GOT3 (cell line): Measurements from ENCODE around the gene COMP.
"Not testable (repeated sequence)": the region's sequence is repeated elsewhere in the genome, so short reads cannot be mapped to it uniquely, and the experiment has no call there.

Experiments used
- DNase-seq: peaks from one replicate; lab custom pipeline; 2025; ENCODE audit warnings: mixed read lengths; lab: John Stamatoyannopoulos, UW

Gene COMP

DNA sequence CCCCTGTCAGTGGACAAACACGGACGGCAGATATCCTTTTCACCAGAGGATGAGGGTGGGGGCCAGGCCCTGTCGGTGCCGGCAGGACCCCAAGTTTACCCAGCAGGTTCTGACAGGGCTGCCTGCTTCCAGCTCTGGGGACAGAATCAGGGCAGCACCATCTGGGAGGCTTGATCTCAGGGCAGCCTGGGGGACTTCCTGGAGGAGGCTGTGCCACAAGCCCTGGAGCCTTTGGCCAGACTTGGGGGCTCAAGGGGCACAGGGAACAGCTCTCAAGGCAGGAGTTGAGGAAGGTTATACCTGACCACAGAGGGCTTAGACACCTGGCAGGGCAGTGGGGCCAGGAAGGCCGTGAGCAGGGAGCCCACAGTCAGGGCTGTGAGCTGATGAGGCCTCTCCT lies 45.2 kb downstream of the COMP start:
- no peak for DNase-seq

DNA sequence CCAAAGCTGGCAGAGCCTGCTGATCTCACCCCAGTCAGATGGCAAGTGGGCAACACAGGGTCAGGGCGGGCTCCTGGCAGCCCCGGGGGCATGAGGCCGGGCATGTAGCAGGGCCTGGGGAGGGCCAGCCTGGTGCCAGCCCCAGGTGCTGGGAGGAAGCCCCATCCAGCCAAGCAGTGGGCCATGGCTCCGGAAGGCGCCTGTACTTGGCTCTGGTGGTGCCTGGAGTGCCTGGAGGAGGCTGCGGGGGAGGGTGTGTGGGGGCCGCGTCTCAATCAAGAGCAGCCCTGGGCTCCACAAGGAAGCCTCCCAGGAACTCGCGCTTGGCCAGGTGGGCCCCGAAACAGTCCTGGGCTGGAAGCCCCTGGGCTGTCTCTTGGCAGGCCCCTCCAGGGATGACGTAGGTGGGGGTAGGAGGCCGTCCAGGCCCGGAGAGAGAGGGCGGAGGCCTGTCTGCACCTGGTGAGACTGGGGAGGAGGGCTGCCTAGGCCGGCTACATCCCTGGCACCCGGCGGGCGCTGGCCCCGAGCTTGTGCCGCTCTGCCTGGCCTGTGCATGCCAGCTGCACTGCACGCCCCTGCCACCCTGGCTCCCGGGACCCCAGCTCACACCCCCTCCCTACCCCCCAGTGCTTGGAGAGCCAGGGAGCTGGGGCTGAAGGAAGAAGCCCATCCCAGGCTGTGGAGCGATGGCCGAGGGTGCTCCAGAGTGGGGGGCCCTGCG lies 45.9 kb downstream of the COMP start:
- no peak for DNase-seq

DNA sequence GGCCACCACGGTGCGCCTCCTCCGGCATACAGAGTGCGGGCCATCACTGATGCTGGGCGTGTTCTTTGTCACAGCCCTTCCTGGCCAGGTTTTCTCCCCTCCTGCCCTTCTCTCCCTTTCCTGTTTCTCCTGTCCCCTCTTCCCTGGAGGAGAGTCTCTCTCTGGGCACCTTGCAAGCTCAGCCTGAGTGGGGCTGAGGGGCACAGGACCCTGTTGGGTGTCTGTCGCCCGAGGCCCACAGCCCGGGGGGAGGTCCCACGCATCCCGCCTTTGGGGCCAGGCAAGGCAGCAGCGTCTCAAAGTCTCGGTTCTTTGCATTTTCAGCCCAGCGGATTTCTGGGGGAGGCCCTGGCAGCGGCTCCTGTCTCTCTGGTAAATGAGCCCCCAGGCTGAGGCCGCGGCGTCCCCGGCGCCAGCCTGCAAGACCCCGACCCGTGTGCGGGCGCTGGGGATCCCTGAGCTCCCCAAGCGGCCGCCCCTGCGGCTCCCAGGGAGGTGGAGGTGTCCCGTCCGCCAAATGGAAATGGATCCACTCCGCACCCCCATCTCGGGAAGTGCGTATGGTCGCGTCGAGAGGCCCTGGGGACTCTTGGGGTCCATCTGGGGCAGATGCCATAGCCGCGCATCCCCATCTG lies 47.2 kb downstream of the COMP start:
- no peak for DNase-seq

DNA sequence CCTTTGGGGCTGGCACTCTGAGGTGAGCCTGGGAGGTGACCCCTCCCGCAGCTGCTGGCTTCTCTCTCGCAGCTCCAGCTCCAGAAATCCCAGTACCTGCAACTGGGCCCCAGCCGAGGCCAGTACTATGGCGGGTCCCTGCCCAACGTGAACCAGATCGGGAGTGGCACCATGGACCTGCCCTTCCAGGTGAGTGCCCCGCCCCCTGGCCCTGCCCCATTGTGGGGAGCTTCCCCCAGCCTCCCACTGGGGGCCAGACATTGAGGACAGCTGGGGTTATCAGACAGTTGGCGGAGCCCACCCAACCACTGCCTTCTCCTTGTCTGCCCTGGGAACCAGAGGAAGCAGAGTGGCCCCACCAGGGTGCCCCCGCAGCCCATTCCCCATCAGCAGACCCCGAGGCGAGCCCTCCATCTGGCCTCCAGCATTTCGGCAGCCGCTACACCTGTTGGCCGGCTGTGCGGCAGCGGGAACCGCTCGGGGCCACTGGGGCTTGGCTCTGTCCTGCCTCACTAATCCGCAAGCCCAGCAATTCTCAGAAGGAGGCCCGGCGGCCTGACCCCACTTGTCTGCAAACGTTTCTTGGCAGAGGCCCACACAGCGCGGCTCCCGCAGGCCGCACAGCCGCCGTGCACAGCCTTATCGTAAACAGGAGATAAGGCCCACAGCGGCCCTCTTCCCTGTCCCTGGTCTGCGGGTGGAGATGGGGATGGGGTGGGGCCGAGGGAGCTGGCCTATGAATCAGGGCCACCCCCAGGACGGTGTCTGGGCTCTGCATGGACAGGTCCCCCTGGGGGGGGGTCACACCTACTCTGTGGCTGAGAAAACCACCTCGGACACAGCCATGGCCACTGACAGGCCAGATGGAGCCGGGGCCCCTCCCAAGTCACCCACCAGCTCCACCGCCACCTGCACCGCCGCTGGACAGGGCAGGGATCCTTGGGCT lies 48.0 kb downstream of the COMP start:
- no peak for DNase-seq

DNA sequence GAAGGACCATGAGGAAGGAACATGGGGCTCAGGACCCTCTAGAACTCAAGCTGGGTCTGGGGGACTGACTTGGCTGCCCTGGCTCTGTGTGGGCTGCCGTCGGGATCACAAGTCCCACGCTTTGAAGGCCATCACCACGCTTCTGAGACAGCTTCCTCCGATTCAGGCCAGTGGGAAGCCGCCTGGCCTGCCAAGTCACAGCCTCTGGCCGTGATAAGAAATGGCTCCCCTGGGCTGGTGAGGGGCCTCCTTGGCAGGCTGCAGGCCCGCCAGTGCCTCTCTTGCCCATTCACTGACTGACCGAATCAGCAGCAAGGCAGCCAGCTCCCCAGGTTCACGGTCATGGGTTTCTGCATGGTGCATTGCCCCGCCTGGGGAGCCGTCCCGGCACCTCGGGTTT lies 48.8 kb downstream of the COMP start:
- no peak for DNase-seq

DNA sequence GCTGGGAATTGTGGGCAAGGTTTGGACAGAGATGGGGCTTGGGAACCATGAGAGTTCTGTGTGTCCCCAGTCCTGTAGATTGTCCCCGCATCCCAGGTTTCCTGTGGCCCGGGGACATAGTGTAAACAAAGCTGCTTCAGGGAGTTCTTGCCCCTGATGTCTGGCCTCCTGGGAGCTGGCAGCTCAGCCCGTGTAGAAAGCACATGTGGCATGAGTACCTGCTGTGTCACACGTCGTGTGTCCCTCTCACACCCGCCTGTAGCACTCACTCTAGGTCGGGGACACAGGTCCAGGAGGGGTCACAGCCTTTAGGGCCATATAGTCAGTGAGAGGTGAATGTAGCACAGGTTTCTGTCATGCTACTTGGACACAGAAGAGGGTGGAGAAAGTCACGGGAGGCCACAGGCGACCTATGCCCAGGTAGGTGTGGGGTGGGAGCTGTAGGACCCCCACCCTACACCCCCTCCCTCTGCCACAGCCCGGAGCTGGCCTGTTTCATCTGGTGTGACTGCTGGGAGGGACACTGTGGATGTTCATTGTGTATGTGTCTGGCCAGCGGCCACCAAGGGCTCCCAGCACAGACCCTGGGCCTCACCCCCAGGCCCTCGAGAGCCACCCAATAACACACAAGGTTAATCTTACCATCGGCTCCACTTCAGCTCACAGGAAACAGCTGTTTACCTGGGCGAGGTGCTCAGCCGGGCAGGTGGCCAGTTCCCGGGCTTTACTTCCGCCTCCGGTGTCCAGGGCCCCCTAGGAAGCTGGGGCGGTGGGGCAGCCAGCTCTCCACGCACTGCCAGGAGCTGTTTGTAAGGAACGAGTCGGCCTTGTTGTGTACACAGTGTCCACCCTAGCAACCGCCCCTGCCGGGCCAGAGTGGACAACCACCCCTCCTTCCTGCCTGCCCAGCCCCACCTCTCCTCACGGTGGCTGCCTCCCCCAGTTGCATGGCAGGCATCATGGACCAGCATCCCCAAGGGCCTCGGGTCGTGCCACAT lies 49.7 kb downstream of the COMP start:
- DNase-seq, result no peak

DNA sequence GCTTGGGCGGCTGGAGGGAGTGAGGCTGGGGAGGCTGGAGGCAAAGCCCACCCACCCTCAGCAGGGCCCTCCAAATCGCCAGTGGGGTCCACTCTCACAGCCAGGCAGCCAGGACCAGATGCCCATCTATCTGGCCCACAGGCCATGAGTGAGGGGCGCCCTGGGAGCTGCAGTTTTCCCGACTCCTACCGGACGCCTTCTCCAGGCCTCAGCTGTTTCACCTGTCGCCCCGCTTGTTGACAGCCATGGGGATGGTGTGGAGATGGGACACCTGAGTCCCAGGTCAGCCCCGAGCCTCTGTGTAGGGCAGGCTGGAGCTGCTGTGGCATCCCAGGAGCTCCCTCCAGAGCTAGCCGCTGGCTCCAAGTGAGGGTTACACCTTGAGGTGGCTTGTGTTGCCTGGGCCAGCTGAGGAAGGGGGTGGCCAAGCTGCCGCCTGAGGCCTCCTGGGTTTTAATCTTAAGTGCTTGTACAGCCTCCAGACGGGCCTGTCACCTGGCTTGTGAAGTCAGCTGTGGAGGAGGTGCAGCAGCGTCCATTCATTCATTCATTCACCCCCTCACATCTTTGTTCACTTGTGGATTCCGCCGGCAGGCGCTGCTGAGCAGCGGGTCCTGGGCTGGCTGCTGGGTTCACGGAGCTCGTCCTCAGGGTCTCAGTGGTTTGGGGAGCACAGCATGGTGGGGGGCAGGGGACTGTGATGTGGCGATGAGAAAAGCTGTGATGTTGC lies 52.0 kb downstream of the COMP start:
- DNase-seq, result no peak

DNA sequence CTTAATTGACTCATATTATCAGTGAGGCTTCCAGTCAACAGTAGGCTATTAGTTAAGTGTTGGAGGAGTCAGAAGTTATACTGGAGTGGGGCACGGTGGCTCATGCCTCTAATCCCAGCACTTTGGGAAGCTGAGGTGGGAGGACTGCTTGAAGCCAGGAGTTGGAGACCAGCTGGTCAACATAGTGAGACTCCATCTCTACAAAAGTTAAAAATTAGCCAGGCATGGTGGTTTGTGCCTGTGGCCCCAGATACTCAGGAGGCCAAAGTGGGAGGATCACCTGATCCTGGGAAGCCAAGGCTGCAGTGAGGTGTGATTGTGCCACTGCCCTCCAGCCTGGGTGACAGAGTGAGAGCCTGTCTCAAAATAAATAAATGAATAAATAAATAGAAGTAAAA lies 53.2 kb downstream of the COMP start:
- no peak for DNase-seq

DNA sequence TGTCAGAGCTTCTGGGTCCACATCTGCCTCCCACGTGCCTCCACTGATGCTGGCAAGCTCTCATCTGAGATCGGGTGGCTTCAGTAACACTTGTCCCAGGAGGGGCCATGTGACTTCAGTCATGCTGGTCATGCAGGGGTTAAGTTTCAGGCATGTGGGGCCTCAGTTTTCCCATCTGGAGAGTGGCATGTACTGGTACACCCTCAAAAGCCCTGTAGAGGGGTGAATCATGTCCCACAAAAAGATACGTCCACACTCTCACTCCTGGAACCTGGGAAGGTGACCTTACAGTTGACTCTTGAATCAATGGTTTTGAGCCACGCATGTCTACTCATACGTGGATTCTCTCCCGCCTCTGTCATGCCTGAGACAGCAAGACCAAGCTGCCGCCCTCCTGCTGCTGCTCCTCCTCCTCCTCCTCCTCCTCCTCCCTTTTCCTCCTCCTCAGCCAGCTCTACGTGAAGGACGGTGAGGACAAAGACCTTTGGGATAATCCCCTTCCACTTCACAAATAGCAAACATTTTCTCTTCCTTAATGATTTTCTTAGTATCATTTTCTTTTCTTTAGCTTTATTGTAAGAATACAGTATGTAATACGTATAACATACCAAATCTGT lies 53.7 kb downstream of the COMP start:
- DNase-seq, result no peak

DNA sequence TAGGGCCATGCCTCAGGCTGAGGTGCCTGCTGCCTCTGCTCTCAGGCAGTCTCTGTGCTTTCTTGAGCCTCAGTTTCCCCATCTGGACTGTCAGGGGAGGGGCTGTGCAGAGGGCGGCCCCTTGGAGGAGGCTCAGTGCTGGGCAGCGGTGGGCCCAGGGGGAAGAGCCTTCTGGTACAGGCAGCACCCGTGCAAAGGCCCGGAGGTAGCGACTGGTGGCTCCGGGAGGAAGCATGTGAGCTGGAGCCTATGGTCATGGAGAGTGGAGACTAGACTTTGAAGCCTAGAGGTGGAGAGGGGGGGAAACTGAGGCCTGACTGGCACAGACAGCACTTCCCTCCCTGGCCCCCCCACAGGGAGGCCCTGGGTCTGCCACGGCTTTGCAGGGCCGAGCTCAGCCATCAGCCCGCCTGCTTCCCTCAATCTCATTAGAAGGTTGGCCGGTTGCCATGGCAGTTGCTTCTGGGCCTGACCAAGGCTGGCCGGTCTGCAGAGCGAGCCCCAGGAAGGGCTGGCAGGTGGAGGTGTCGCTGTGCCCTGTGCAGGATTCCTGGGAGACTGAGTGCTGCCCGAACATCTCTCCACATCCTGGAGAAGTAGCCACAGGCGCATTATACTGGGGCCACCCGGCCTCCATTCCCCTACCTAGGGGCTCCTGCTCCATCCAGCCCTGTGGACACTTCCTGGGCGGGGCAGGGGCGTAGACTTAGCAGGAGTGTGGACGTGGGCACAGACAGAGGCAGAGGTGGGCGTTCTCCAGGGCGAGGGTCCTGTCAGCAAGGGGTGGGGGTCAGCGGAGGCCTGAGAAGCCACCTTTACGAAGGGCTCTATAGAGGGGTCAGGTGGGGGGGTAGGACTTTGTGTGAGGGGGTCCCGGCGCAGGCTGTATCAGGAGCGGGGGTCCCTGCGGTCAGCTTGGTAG lies 54.4 kb downstream of the COMP start:
- DNase-seq, result no peak

DNA sequence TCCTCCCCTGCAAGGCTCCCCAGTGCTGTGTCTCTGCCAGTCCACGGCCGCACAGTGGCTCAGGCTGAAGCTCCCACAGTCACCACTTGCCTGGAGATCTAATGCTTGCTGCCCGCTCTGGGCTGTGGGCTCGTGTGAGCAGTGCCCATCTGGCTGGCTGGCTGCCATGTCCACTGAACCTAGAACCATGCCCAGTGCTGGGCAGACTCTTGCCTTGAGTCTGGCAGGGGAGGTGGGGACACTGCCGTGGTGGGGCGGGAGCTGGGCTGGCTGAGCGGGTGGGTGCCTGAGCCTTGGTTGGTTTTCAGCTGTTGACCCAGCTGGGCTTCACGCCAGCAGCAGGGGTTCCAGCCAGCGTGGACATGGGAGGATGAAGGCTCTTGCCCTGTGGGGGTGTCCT lies 55.4 kb downstream of the COMP start:
- DNase-seq, result no peak

DNA sequence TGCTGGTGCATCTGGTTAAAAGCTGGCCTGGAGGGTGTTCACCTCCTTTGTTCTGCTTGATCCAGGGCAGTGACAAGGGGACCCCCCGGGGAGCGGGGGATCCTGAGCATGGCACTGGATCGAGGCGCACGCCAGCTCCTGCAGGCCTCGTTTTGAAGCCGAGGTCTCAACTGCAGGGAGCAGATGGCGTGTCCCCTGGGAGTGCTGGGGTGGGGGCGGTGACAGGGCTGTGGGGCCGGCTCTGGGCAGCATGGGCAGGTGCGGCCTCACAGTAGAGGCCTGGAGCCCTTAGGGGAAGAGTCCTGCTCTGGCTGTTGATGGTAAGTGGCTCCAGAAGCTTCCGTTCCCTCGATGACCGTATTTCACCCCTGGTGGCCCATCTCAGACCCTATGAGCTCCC lies 55.8 kb downstream of the COMP start:
- no peak for DNase-seq

DNA sequence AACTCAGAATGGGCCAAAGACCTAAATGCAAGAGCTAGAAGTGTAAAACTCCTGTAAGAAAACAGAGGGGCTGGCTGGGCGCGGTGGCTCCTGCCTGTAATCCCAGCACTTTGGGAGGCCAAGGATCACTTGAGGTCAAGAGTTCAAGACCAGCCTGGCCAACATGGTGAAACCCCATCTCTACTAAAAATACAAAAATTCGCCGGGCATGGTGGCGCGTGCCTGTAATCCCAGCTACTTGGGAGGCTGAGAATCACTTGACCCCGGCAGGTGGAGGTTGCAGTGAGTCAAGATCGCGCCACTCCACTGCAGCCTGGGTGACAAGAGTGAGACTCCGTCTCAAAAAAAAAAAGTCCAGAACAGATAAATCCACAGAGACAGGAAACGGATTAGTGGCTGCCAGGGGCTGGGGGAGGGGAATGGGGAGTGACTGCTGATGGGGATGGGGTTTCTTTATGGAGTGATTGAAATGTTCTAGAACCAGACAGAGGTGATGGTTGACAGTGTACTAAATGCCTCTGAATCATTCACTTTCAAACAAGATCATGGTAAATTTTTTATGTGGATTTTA lies 57.3 kb downstream of the COMP start:
- not testable (repeated sequence) for DNase-seq

DNA sequence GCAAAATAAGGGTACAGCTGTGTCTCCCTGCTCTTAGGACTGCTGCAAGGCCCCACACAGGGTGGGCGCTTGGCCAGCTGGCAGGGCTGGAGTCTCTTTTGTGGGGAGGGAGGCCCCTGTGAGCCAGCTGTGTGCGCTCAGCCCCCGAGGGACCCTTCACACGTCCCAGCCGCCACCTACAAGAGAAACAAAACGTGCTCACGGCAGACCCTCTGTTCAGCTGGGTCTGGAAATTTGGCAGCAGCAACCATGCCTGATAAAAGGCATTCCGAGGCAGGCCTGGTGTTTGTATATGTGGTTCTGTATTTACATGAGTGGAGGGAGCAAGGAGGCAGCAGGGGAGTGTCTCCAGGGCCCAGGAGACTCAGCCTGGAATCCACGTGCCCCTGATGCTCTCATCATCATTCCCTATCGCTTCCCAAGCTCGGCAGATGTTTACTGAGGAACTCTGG lies 57.9 kb downstream of the COMP start:
- DNase-seq, result no peak
